C4-2B (cell line): ENCODE data around the gene CNTN5.

Source experiments
- CTCF ChIP-seq: fragments of 450-650 bp; conservative IDR thresholded peaks from 2 replicates; pipeline ENCODE4 v1.5.1; 2017; ENCODE audit warnings: mild to moderate bottlenecking
- ZFX ChIP-seq: fragments of 450-650 bp; IDR thresholded peaks from 2 replicates; pipeline ENCODE4 v1.6.1; 2017

DNA sequence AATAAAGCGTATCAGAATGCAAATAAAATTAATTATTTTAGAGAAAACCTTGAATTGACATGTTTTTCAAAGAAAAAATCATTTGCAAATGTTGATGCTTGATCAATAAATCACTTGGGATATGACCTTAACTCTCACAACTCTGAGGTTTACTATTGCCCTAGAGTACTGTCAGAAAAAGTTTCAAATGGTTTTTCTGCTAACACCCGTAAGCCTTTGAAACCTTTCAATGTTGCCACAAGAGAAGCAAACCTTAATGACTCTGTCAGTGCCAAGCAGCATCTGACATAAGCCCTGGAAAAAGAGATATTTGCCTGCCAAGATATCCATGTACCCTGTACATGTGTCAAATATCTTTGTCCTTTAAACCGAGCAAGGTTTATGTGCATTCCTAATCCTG, 1282.1 kb downstream of the CNTN5 start:
- no peak for TF ChIP-seq CTCF
- TF ChIP-seq ZFX = no peak
